Measurements from ENCODE around the gene CAMK2A.

CAMK2A gene

DNA sequence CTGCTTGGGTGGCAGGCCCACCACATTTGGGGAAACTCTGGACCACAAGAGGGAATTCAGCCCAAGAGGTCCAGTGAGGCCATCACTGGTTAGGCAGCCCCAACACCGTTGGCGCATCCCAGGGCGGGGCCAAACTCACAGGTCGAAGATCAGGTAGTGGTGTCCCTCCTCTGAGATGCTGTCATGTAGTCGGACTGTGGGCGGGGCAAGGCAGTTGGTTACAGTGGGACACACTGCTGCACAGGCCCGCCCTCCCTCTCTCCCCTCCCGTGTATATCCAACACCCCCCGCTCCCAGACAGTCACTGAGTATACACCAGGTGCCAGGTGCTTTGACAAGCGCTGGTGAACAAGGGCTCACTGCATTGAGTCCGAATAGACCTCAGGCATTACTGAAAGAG, 32.1 kb downstream of the CAMK2A start:
- no peak overlapping the region for H3K4me3 ChIP-seq (ENCODE audit: low read depth, low read length)
- DNase-seq (ENCODE audit: low read depth) = no peak
- TF ChIP-seq, protein P1, sequence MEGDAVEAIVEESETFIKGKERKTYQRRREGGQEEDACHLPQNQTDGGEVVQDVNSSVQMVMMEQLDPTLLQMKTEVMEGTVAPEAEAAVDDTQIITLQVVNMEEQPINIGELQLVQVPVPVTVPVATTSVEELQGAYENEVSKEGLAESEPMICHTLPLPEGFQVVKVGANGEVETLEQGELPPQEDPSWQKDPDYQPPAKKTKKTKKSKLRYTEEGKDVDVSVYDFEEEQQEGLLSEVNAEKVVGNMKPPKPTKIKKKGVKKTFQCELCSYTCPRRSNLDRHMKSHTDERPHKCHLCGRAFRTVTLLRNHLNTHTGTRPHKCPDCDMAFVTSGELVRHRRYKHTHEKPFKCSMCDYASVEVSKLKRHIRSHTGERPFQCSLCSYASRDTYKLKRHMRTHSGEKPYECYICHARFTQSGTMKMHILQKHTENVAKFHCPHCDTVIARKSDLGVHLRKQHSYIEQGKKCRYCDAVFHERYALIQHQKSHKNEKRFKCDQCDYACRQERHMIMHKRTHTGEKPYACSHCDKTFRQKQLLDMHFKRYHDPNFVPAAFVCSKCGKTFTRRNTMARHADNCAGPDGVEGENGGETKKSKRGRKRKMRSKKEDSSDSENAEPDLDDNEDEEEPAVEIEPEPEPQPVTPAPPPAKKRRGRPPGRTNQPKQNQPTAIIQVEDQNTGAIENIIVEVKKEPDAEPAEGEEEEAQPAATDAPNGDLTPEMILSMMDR (IDR thresholded peaks at IDR 0.05; ENCODE audit: insufficient read depth, low read depth, low read length, missing control alignments) = no peak

DNA sequence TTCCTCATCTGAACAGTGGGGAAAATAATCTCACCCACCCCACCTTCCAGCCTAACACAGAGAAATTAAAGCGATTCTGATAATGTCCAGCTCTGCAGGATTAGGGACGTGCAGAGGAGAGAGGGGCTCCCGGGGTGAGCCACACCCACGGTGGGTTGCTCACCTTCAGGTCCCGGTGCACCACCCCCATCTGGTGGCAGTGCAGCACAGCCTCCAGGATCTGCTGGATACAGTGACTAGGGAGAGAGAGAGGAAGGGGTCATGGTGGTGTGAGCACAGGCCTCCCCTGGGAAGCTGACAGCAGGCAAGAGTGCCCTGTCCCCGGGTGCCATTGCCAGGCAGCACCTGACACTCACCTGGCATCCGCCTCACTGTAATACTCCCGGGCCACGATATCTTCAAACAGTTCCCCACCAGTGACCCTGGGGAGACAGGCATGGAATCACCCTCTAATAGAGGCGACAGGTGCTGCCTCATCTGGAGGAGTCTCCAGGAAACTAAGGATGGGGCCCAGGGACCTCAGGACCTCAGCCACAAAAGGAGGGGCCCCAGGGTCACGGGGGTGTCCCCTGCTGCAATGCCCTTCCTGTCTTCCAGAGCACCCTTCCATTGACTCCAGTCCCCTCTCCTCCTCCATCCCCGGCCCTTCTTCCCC, 33.0 kb downstream of the CAMK2A start:
- DNase-seq (ENCODE audit: low read depth) = no peak
- TF ChIP-seq, protein P1 (IDR thresholded peaks at IDR 0.05; ENCODE audit: insufficient read depth, low read depth, low read length, missing control alignments) = no peak

DNA sequence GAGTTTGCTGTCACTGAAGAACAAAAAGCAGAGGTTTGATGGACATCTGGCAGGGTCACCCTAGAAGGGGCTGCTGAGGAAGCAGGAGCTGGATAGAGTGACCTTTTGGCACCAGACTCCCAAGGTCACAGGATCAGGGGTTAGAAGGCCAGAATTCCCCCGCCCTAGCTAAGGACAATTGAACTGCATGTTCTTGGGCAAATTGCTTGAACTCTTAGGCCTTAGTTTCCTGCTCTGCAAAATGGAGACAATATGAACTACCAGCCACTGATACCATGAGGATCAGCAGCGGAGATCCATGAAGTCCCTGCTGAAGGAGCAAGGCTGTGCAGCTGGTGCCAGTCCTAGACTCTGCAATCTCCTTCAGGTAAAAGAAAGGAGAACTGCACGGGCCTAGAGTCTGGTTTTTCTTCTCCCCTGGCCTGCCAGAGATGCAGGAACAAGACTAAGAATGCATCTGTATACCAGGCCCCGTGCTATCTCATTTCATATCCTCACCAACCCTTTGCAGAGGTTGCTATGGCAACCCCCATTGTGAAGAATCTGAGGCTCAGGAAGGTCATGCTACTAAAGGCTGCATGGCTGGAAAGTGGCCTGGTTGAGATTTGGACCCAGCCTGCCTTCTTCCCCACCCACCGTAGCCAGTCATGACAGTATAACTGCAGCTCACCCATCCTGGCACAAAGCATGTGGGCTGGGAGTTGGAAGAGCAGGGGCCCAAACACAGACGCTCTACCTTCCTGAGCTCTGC, 33.7 kb downstream of the CAMK2A start:
- no peak overlapping the region for H3K4me3 ChIP-seq (ENCODE audit: low read depth, low read length)
- no peak for DNase-seq (ENCODE audit: low read depth)
- TF ChIP-seq, protein P1 (IDR thresholded peaks at IDR 0.05; ENCODE audit: insufficient read depth, low read depth, low read length, missing control alignments) = no peak

More for the DNA sequence above, 33.0 kb downstream of the CAMK2A start:
- H3K4me3 ChIP-seq (ENCODE audit: low read depth, low read length) = no peak overlapping the region

DNA sequence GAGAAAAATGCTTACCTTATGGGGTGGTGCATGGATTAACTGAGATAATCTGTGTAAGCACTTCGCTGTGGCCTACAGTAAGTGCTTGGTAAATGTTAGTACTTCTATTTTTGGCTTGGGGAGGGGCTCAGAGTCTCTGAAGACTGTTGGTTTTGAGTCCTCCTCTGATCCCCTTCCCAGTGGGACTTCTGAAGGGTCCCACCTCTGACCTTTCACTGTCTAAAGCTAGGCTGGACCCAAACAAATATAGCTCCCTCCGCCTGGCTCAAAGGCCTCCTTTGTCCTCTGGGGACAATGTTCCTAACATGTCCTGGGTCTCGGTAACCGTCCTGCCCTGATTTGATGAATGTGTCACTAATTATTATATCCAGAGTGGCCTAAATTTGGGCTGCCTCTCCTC, 34.8 kb downstream of the CAMK2A start:
- DNase-seq (ENCODE audit: low read depth) = no peak
- TF ChIP-seq, protein P1 (IDR thresholded peaks at IDR 0.05; ENCODE audit: insufficient read depth, low read depth, low read length, missing control alignments) = no peak
- H3K4me3 ChIP-seq (ENCODE audit: low read depth, low read length) = no peak overlapping the region

DNA sequence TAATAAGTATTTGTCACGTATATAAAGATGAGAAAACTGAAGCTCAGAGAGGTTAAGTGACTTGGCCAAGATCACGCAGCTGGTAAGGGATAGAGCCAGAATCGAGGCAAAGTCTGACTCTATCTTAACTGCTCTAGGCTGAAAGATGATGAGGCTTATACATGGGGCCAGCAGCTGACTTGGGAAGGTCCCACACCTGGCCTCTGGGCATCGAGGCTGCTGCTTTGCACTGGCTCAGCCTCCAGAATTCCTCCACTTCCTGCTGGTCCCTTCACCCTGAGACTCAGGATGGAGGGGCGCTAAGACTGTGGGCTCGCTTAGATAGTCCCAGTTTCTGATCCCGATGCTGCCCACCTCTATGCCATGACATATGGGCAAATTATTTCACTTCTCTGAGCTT, 35.2 kb downstream of the CAMK2A start:
- H3K4me3 ChIP-seq (ENCODE audit: low read depth, low read length) = no peak overlapping the region
- no peak for DNase-seq (ENCODE audit: low read depth)
- TF ChIP-seq, protein P1 (IDR thresholded peaks at IDR 0.05; ENCODE audit: insufficient read depth, low read depth, low read length, missing control alignments) = no peak

DNA sequence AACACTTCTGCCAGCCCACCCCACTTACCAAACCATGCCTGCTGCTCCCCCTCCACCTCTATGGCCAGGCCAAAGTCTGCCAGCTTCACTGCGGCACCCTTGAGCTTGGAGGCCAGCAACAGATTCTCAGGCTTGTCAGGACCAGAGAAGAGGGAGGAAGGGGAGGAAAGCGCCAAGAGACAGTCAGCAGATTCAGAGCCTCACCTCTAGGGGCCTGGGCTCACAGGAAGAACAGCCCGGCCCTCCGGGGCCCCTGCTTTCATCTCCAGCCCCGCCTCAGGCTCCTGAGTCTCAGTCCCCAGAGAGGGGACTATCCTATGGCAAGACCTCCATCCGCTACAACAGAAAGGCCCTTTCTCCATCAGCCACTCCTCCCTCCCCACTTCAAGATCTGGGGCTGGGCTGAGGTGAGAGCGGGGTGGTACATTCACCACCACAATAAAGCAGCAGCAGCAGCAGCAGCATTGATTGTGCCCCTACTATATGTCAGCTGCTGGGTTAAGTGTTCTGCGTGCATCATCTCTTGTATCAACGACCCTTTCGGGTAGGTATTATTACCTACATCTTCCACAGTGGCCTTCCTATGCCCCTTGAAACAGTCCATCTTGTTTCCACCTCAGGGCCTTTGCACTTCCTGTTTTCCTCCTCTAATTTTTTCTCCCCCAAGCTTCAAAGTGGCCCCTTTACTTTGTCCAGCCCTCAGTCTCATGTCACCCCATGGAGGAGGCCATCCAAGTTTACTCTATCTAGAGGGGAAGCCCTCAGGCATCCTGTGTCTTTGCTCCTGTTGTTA, 36.0 kb downstream of the CAMK2A start:
- TF ChIP-seq, protein P1 (IDR thresholded peaks at IDR 0.05; ENCODE audit: insufficient read depth, low read depth, low read length, missing control alignments) = no peak
- H3K4me3 ChIP-seq (ENCODE audit: low read depth, low read length) = no peak overlapping the region
- DNase-seq (ENCODE audit: low read depth) = no peak
